GM12874 (cell line): ENCODE results near the gene ISCA2.

Experiments used
- CTCF ChIP-seq: IDR thresholded peaks from 2 replicates; pipeline ENCODE4 v1.5.1; 2011; ENCODE audit warnings: low read depth, mild to moderate bottlenecking, control low read depth, low read length, moderate library complexity; ENCODE audit not compliant: insufficient read depth

Gene ISCA2

GRCh38 chr14:74543771-74544438 lies 50.3 kb downstream of the ISCA2 start:
- no peak for TF ChIP-seq CTCF

DNA sequence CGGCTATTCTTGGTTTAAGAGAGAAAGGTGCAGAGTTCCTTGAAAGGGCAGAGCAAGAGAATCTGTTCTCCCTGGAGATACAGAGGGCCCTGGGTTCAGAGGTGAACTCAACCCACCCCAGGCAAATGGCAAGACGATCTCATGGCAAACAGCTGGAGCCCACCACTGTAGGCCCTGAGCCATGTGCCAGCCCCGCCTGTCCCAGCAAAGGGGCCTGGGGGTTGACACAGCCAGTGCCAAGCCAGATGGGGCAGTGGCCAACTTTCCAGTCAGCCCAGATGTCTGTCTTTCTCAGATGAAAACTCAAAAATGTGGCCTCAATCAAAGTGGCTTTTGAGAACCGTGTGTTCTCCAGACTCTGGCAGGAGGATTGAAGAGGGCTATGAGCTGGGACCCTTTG lies 51.8 kb downstream of the ISCA2 start:
- no peak for TF ChIP-seq CTCF

- TF ChIP-seq CTCF = no peak
Measured at GRCh38 chr14:74546416-74546815, 52.9 kb downstream of the ISCA2 start.
